K562 (cell line): ENCODE results near the gene FOSL1. TPM values are rescaled to one million over a fixed set of nuclear protein-coding genes. Genes with fewer than 3 reads are reported as not detected.
A peak's percentile ranks its signal among the peaks of the same experiment; 100 is the strongest.

Source experiments
- ATAC-seq: fragments of 200-7000 bp; cut with Tn5 transposase; 3 replicates; pipeline ENCODE4 v1.9.1; 2020; ENCODE audit warnings: moderate library complexity
- BruUV-seq: library from RNA; stranded (reverse); fragments of 400-500 nt; replicated peaks from 2 replicates; lab custom pipeline; 2021; lab: Mats Ljungman, UMichigan
- CTCF ChIA-PET: fragments of 300-600 bp; formaldehyde crosslinking; extraction: SDS; loops from one replicate; lab custom pipeline; 2021; ENCODE audit warnings: low intra/inter-chr PET ratio; lab: Yijun Ruan, JAX
- POLR2A ChIA-PET: fragments of 300-600, 350-650 bp; sonication (Branson Sonifier 250); formaldehyde crosslinking; extraction: SDS; loops from one replicate; lab custom pipeline; 2021; ENCODE audit warnings: antibody characterized with exemption, inconsistent platforms; lab: Yijun Ruan, JAX
- DNase-seq, 4 experiments: peaks; one replicate each; pipeline versions ENCODE4 v3.0.0 to v3.0.0-alpha.2; 2011 to 2018; ENCODE audit warnings: low spot score in 3 of 4, mixed read lengths in 3 of 4; ENCODE audit errors: extremely low read depth in 1 of 4
- FAIRE-seq: peaks from 2 replicates; lab custom pipeline; 2011; peaks lifted over from hg19 to GRCh38; lab: Jason Lieb, UNC
- H2AFZ ChIP-seq: 2 replicates; pipeline ENCODE4 v1.6.0; 2011; ENCODE audit warnings: low read depth, low read length, control low read depth, inconsistent platforms
- H3K27ac ChIP-seq: fragments of 200-600 bp; 3 replicates; pipeline ENCODE4 v1.8.0; 2011; ENCODE audit warnings: low read depth, mild to moderate bottlenecking, control low read depth, inconsistent platforms, low read length, moderate library complexity, mixed read lengths; ENCODE audit errors: extremely low read depth
- H3K27me3 ChIP-seq, 2 experiments: fragments of 300-600 bp in 1 of 2; 2 replicates in 1 of 2; 3 replicates in 1 of 2; pipeline versions ENCODE4 v1.6.0 to v1.8.0; 2011; ENCODE audit warnings: inconsistent platforms in 2 of 2, low read length in 2 of 2, mild to moderate bottlenecking in 1 of 2, mixed read lengths in 1 of 2, moderate library complexity in 1 of 2; ENCODE audit not compliant: control insufficient read depth in 2 of 2, insufficient read depth in 2 of 2
- H3K36me3 ChIP-seq: fragments of 300-600 bp; 3 replicates; pipeline ENCODE4 v1.8.0; 2011; ENCODE audit warnings: mild to moderate bottlenecking, low read length, inconsistent platforms; ENCODE audit not compliant: control insufficient read depth, insufficient read depth
- H3K4me1 ChIP-seq, 2 experiments: fragments of 200-600 bp in 1 of 2; replicated peaks in 1 of 2; 2 replicates in 1 of 2; 3 replicates in 1 of 2; pipeline versions ENCODE4 v1.5.1 to v1.8.0; 2011; ENCODE audit warnings: inconsistent platforms in 2 of 2, low read length in 2 of 2, mild to moderate bottlenecking in 1 of 2, mixed read lengths in 1 of 2, moderate library complexity in 1 of 2; ENCODE audit not compliant: control insufficient read depth in 2 of 2, insufficient read depth in 2 of 2
- H3K4me2 ChIP-seq: 2 replicates; pipeline ENCODE4 v1.6.1; 2011; ENCODE audit warnings: low read length, control low read depth, inconsistent platforms, mixed read lengths; ENCODE audit not compliant: insufficient read depth
- H3K4me3 ChIP-seq: fragments of 200-600 bp; sonication (generic), shearing (Covaris generic); 2 replicates; pipeline ENCODE4 v1.5.1; 2016; ENCODE audit warnings: control low read depth, inconsistent platforms
- H3K79me2 ChIP-seq: fragments of 200-600 bp; 3 replicates; pipeline ENCODE4 v1.8.0; 2011; ENCODE audit warnings: low read length, inconsistent platforms; ENCODE audit not compliant: control insufficient read depth, insufficient read depth
- H3K9ac ChIP-seq, 2 experiments: 2 replicates each; pipeline versions ENCODE4 v1.6.0 to v1.6.1; 2011; ENCODE audit warnings: low read depth in 2 of 2, low read length in 2 of 2, control low read depth in 1 of 2, inconsistent platforms in 1 of 2, mild to moderate bottlenecking in 1 of 2, mixed read lengths in 1 of 2; ENCODE audit not compliant: insufficient read depth in 1 of 2
- H3K9me1 ChIP-seq: one replicate; pipeline ENCODE4 v1.6.0; 2011; ENCODE audit warnings: inconsistent platforms, mild to moderate bottlenecking, low read length, moderate library complexity; ENCODE audit not compliant: control insufficient read depth, insufficient read depth
- H3K9me3 ChIP-seq: replicated peaks from 2 replicates; pipeline ENCODE4 v1.5.1; 2011; ENCODE audit warnings: low read depth, low read length, inconsistent platforms; ENCODE audit not compliant: control insufficient read depth, insufficient read depth
- H4K20me1 ChIP-seq: replicated peaks from 2 replicates; pipeline ENCODE4 v1.6.1; 2011; ENCODE audit warnings: low read length, inconsistent platforms, mixed read lengths; ENCODE audit not compliant: control insufficient read depth, insufficient read depth
- CXXC5 ChIP-seq: fragments of 250-450 bp; sonication (Bioruptor Pico); IDR thresholded peaks from 2 replicates; pipeline ENCODE4 v1.8.0; 2022; ENCODE audit warnings: inconsistent platforms, mild to moderate bottlenecking, moderate library complexity
- E2F6 ChIP-seq, 2 experiments: IDR thresholded peaks; 2 replicates each; pipeline ENCODE4 v1.6.1; 2011; ENCODE audit warnings: borderline replicate concordance in 1 of 2, control low read depth in 1 of 2, low read depth in 1 of 2, low read length in 1 of 2, mild to moderate bottlenecking in 1 of 2, mixed read lengths in 1 of 2, moderate library complexity in 1 of 2; ENCODE audit not compliant: insufficient read depth in 1 of 2, insufficient read length in 1 of 2, poor library complexity in 1 of 2, severe bottlenecking in 1 of 2; ENCODE audit errors: extremely low read depth in 1 of 2
- ETS2 ChIP-seq: IDR thresholded peaks from 2 replicates; pipeline ENCODE4 v1.6.1; 2016; ENCODE audit warnings: borderline replicate concordance, missing genetic modification characterization, mild to moderate bottlenecking, moderate library complexity, missing compliant biosample characterization; ENCODE audit not compliant: poor library complexity, severe bottlenecking
- MAX ChIP-seq: sonication (generic); formaldehyde crosslinking; IDR thresholded peaks from 2 replicates; pipeline ENCODE4 v1.9.0; 2022; ENCODE audit warnings: mild to moderate bottlenecking, missing genetic modification reagents
- MBD2 ChIP-seq: sonication (generic); IDR thresholded peaks from 2 replicates; pipeline ENCODE4 v1.6.1; 2016; ENCODE audit warnings: low read depth, borderline replicate concordance
- NBN ChIP-seq: fragments of 450-650 bp; IDR thresholded peaks from 2 replicates; pipeline ENCODE4 v1.6.1; 2016; ENCODE audit warnings: low read depth, mild to moderate bottlenecking
- RBM17 ChIP-seq: fragments of 200-400 bp; formaldehyde crosslinking; IDR thresholded peaks from 2 replicates; pipeline ENCODE4 v1.6.1; 2017; ENCODE audit warnings: low read depth, mild to moderate bottlenecking, low read length, borderline replicate concordance
- RBM25 ChIP-seq: fragments of 200-400 bp; formaldehyde crosslinking; IDR thresholded peaks from 2 replicates; pipeline ENCODE4 v1.6.1; 2018; ENCODE audit warnings: low read length, low read depth, moderate library complexity; ENCODE audit not compliant: severe bottlenecking
- RUNX1 ChIP-seq: sonication (generic); IDR thresholded peaks from 2 replicates; pipeline ENCODE4 v1.6.1; 2016; ENCODE audit warnings: antibody characterized with exemption, low read depth
- ZNF24 ChIP-seq: fragments of 450-650 bp; IDR thresholded peaks from 2 replicates; pipeline ENCODE4 v1.6.1; 2016
- ZNF589 ChIP-seq: fragments of 200-800 bp; sonication (Bioruptor generic); IDR thresholded peaks from 2 replicates; pipeline ENCODE4 v1.6.1; 2016; ENCODE audit warnings: low read depth, missing genetic modification characterization, missing compliant biosample characterization
- WGBS: fragments of 100-300 bp; shearing (Covaris generic); methylation state at CpG from one replicate; pipeline ENCODE4 v1.1.6; 2016; ENCODE audit warnings: low coverage, mixed read lengths; ENCODE audit not compliant: insufficient coverage; ENCODE audit errors: missing lambda C conversion rate; 5-methylcytosine and 5-hydroxymethylcytosine counted together
- in situ Hi-C: fragments of 300-500 bp; cut with MboI; formaldehyde crosslinking; loops from 4 replicates; pipeline ENCODE4 v1.15.0; 2018; ENCODE audit warnings: inconsistent platforms, mixed read lengths
- intact Hi-C: fragments of 100-400 bp; cut with micrococcal nuclease; formaldehyde crosslinking; loops from 2 replicates; pipeline ENCODE4 v1.14.2; 2022
- polyA plus RNA-seq, 8 experiments: library from polyadenylated mRNA; depleted of rRNA in 4 of 8; stranded (reverse) in 5 of 8; unstranded in 3 of 8; fragments of >200 nt; fragmentation: Nextera tagmentation in 2 of 8; fragmentation: Illumina TruSeq in 1 of 8; extraction: Ambion mirVana in 2 of 8; extraction: Trizol in 1 of 8; gene quantifications; 2 replicates each; pipeline versions ENCODE4 v1.2.1 to v1.2.3, GENCODE V29; 2011 to 2014; ENCODE audit warnings: inconsistent platforms in 1 of 8, missing spikeins in 1 of 8
- total RNA-seq, 7 experiments: library from RNA; depleted of rRNA in 6 of 7; stranded (reverse); fragments of >200 nt in 6 of 7; fragmentation: Illumina TruSeq in 2 of 7; extraction: Trizol in 2 of 7; gene quantifications; 2 replicates each; pipeline versions ENCODE4 v1.2.1 to v1.2.3, GENCODE V29; 2011 to 2021; ENCODE audit warnings: low replicate concordance in 1 of 7
- TF ChIP-seq, protein P1 (sequence below): fragments of 450-650 bp; IDR thresholded peaks from 2 replicates; pipeline ENCODE4 v1.6.1; 2017; ENCODE audit warnings: antibody characterized with exemption, mild to moderate bottlenecking

The FOSL1 gene
- total and polyA plus RNA-seq, 9 of the 15 experiments (the other 6 are each of a cell fraction or from before 2014, with no cell fraction given) = 3.5 to 39.6 (median 10.0) TPM

GRCh38 chr11:65919573-65920371, 19.6 kb upstream of the FOSL1 start (continued):
- no peak for TF ChIP-seq RBM17
- TF ChIP-seq, all 486 proteins: peak for 15

DNA sequence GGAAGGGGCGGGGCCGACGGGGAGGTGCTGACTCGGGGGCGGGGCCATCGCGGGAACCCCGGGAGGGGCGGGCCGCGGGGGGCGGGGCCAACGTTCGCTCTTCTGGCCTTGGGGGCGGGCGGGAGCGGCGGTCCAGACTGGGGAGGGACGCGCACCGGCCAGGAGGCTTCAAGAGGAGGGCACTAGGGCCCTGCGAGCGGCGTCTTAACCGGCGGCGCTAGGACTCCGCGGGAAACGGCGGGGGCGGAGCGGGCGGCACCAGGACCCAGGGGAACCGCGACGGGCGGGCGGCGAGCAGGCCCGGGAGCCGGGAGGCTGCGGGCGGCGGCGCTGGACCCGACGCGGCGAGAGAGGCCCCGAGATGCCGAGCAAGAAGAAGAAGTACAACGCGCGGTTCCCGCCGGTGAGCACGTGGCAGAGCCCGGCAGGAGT, 19.0 kb upstream of the FOSL1 start, which contains the start of gene DRAP1:
DRAP1 (plus strand) TSS at position 286 of the 432 bp plus-strand sequence; CDS start at position 362, 76 bp downstream.
- Histone ChIP-seq H3K36me3 (peaks cover 31% of the 10 kb centered on the region; the same call in 1 of the 3 replicates), H3K9ac (peak within 1 kb of the TSS; percentile 96 to 99), H3K9me1 (no peaks in the 10 kb centered on the region), H3K27me3 (no peaks in the 10 kb centered on the region), H3K4me3 (peak within 1 kb of the TSS; percentile 98), H3K79me2 (peaks cover 31% of the 10 kb centered on the region), H3K27ac (peak within 1 kb of the TSS; percentile 95), H3K4me1 (peaks cover 25 to 59% of the 10 kb centered on the region in 2 experiments), H4K20me1 (no peaks in the 10 kb centered on the region), H2AFZ (peak within 1 kb of the TSS; percentile 90), H3K9me3 (no peaks in the 10 kb centered on the region), H3K4me2 (peak within 1 kb of the TSS; percentile 94)
- DNase-seq = peak; percentile 98 to 99 (median 99)
- FAIRE-seq = no peak
- in situ Hi-C loops (no loop called here), intact Hi-C loops (loop anchor here (1.0 kb wide), 1 partner anchor 42 kb away; the partner anchor contains the start of gene SART1)
- POLR2A ChIA-PET = interaction anchor here (0.8 to 2.1 kb wide), 6 partner anchors 10 to 29 kb away, joined by 5 to 12 read pairs (median 10); partner anchors contain the start of genes CCDC85B and FOSL1
- BruUV-seq = no TSS peak
- 0% methylated on average over 17 of the region's 59 CpGs for WGBS
- CTCF ChIA-PET = interaction anchor here (1.5 kb wide), 1 partner anchor 31 kb away, joined by 7 read pairs; the partner anchor contains the start of gene FIBP
- ATAC-seq = peak; percentile 93
- TF ChIP-seq NBN = peak; percentile 86; the same call in 1 of the 2 replicates
- TF ChIP-seq, protein P1, sequence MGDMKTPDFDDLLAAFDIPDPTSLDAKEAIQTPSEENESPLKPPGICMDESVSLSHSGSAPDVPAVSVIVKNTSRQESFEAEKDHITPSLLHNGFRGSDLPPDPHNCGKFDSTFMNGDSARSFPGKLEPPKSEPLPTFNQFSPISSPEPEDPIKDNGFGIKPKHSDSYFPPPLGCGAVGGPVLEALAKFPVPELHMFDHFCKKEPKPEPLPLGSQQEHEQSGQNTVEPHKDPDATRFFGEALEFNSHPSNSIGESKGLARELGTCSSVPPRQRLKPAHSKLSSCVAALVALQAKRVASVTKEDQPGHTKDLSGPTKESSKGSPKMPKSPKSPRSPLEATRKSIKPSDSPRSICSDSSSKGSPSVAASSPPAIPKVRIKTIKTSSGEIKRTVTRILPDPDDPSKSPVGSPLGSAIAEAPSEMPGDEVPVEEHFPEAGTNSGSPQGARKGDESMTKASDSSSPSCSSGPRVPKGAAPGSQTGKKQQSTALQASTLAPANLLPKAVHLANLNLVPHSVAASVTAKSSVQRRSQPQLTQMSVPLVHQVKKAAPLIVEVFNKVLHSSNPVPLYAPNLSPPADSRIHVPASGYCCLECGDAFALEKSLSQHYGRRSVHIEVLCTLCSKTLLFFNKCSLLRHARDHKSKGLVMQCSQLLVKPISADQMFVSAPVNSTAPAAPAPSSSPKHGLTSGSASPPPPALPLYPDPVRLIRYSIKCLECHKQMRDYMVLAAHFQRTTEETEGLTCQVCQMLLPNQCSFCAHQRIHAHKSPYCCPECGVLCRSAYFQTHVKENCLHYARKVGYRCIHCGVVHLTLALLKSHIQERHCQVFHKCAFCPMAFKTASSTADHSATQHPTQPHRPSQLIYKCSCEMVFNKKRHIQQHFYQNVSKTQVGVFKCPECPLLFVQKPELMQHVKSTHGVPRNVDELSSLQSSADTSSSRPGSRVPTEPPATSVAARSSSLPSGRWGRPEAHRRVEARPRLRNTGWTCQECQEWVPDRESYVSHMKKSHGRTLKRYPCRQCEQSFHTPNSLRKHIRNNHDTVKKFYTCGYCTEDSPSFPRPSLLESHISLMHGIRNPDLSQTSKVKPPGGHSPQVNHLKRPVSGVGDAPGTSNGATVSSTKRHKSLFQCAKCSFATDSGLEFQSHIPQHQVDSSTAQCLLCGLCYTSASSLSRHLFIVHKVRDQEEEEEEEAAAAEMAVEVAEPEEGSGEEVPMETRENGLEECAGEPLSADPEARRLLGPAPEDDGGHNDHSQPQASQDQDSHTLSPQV = peak; percentile 62; the same call in 1 of the 2 replicates
- peak; percentile 69; the same call in 1 of the 2 replicates for TF ChIP-seq ZNF24
- TF ChIP-seq RUNX1 = peak; percentile 84; the same call in 1 of the 2 replicates
- TF ChIP-seq ETS2 = peak; percentile 35
- peak; percentile 97 for TF ChIP-seq CXXC5 (CRISPR knock-in tag)
- peak; percentile 97 for TF ChIP-seq RBM25
- peak; percentile 89 to 96 for TF ChIP-seq E2F6 (IDR thresholded peaks at IDR 0.05; ENCODE audit: borderline replicate concordance in 1 of 2, extremely low read depth in 1 of 2, insufficient read depth in 1 of 2, insufficient read length in 1 of 2, low read depth in 1 of 2, low read length in 1 of 2, poor library complexity in 1 of 2, severe bottlenecking in 1 of 2)
- peak; percentile 42 for TF ChIP-seq MBD2
- TF ChIP-seq MAX (CRISPR knock-in tag) = peak; percentile 58
- peak; percentile 57; the same call in 1 of the 2 replicates for TF ChIP-seq ZNF589 (CRISPR knock-in tag)
